LoVo (cell line): ENCODE measurements around the gene EXOC2.
A peak's percentile ranks its signal among the peaks of the same experiment; 100 is the strongest.

ENCODE experiments used
- DNase-seq: peaks from one replicate; pipeline ENCODE4 v3.0.0-alpha.2; 2016; ENCODE audit warnings: low spot score

The EXOC2 gene

GRCh38 chr6:527989-528673 is 164.8 kb downstream of the EXOC2 start:
- DNase-seq = no peak

GRCh38 chr6:524803-525202 is 168.1 kb downstream of the EXOC2 start:
- no peak for DNase-seq

GRCh38 chr6:520820-521219 is 172.1 kb downstream of the EXOC2 start:
- DNase-seq = no peak

GRCh38 chr6:518218-518617 is 174.7 kb downstream of the EXOC2 start:
- DNase-seq = no peak

GRCh38 chr6:516213-516612 is 176.7 kb downstream of the EXOC2 start:
- DNase-seq = no peak

- no peak for DNase-seq
Measured at GRCh38 chr6:515267-515666, 177.7 kb downstream of the EXOC2 start.

GRCh38 chr6:514396-514978 is 178.5 kb downstream of the EXOC2 start:
- DNase-seq = no peak

GRCh38 chr6:513961-514360 is 179.0 kb downstream of the EXOC2 start:
- no peak for DNase-seq

GRCh38 chr6:513058-513457 is 179.9 kb downstream of the EXOC2 start:
- no peak for DNase-seq

- no peak for DNase-seq
Measured at GRCh38 chr6:511488-512137, 181.3 kb downstream of the EXOC2 start.

GRCh38 chr6:509676-510075 is 183.3 kb downstream of the EXOC2 start:
- DNase-seq = no peak

GRCh38 chr6:508614-509013 is 184.3 kb downstream of the EXOC2 start:
- DNase-seq = no peak

GRCh38 chr6:508006-508405 is 184.9 kb downstream of the EXOC2 start:
- DNase-seq = no peak

GRCh38 chr6:506920-507622 is 185.9 kb downstream of the EXOC2 start:
- DNase-seq = no peak

- no peak for DNase-seq
Measured at GRCh38 chr6:506508-506907, 186.4 kb downstream of the EXOC2 start.

- no peak for DNase-seq
Measured at GRCh38 chr6:505374-505773, 187.6 kb downstream of the EXOC2 start.

GRCh38 chr6:504446-504980 is 188.4 kb downstream of the EXOC2 start:
- no peak for DNase-seq

- no peak for DNase-seq
Measured at GRCh38 chr6:503610-504362, 189.2 kb downstream of the EXOC2 start.

GRCh38 chr6:502761-503160 is 190.2 kb downstream of the EXOC2 start:
- no peak for DNase-seq

GRCh38 chr6:501891-502601 is 190.9 kb downstream of the EXOC2 start:
- peak; percentile 24 for DNase-seq

- no peak for DNase-seq
Measured at GRCh38 chr6:499617-500016, 193.3 kb downstream of the EXOC2 start.
